ENCODE measurements around the gene NSUN5.

DNA sequence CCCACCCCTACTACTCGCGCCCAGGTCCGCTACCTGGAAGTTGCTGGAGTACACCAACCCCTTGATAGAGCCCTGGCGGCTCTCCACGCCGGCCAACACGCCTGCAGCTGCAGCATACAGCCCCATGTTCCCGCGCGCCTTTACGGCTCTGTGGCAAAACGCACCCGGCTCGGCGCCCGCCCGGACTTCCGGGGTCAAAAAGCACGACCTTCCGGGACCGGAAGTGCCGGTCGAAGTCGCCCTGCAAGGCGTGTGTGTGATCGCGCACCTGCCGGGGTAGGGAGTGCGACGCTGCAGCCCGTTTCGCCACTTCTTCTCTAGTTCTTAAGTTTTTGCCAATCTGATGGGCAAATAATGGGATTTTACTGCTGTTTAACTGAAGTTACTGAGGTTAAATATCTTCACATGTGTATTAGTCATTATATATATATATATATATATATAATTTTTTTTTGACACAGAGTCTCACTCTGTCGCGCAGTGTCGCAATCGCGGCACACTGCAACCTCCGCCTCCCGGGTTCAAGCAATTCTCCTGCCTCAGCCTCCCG, at the start of gene NSUN5:
- TF ChIP-seq EZH2 (IDR thresholded peaks at IDR 0.05; ENCODE audit: low read depth), result no peak
- TF ChIP-seq, protein P1, sequence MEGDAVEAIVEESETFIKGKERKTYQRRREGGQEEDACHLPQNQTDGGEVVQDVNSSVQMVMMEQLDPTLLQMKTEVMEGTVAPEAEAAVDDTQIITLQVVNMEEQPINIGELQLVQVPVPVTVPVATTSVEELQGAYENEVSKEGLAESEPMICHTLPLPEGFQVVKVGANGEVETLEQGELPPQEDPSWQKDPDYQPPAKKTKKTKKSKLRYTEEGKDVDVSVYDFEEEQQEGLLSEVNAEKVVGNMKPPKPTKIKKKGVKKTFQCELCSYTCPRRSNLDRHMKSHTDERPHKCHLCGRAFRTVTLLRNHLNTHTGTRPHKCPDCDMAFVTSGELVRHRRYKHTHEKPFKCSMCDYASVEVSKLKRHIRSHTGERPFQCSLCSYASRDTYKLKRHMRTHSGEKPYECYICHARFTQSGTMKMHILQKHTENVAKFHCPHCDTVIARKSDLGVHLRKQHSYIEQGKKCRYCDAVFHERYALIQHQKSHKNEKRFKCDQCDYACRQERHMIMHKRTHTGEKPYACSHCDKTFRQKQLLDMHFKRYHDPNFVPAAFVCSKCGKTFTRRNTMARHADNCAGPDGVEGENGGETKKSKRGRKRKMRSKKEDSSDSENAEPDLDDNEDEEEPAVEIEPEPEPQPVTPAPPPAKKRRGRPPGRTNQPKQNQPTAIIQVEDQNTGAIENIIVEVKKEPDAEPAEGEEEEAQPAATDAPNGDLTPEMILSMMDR (conservative IDR thresholded peaks at IDR 0.05), result no peak
